Measurements from ENCODE around the gene PMIS2. TPM values are rescaled to one million over a fixed set of nuclear protein-coding genes. Genes with fewer than 3 reads are reported as not detected.

PMIS2 gene
- total RNA-seq, 1 experiment from 2014 or later = not detected

GRCh38 chr19:35582760-35583159 lies 3.2 kb upstream of the PMIS2 start:
- Histone ChIP-seq H3K4me3 (ENCODE audit: low read depth, low read length) (no peak overlapping the region), H3K27me3 (replicated peaks; ENCODE audit: control insufficient read depth, insufficient read depth, low read length) (no peaks in the 10 kb centered on the region), H3K36me3 (ENCODE audit: control insufficient read depth, insufficient read depth, low read length) (no peaks in the 10 kb centered on the region), H3K4me1 (no peaks in the 10 kb centered on the region), H3K9me3 (peaks cover 11% of the 10 kb centered on the region)
- no peak overlapping the region for H3K27ac Mint-ChIP-seq (ENCODE audit: unreplicated experiment)
- H3K27me3 Mint-ChIP-seq (ENCODE audit: insufficient read depth, unreplicated experiment) = peaks cover 12% of the 10 kb centered on the region
- POLR2A ChIA-PET = no interaction called here
- H3K4me3 Mint-ChIP-seq (ENCODE audit: unreplicated experiment) = no peak overlapping the region
- no peaks in the 10 kb centered on the region for H3K4me1 Mint-ChIP-seq (ENCODE audit: low read depth, unreplicated experiment)
- no peaks in the 10 kb centered on the region for H3K9me3 Mint-ChIP-seq (ENCODE audit: unreplicated experiment)
- intact Hi-C loops (cut with micrococcal nuclease; ENCODE audit: unreplicated experiment) = no loop called here
- CTCF ChIA-PET = interaction anchor here (0.7 kb wide), 1 partner anchor 165 kb away, joined by 5 read pairs; the partner anchor contains the start of gene LIN37
- no peak for TF ChIP-seq CTCF (IDR thresholded peaks at IDR 0.05; ENCODE audit: insufficient read depth in 1 of 2, low read depth in 1 of 2, low read length in 1 of 2, severe bottlenecking in 1 of 2, unreplicated experiment in 1 of 2)
- no peaks in the 10 kb centered on the region for H3K36me3 Mint-ChIP-seq (ENCODE audit: insufficient read depth, unreplicated experiment)
- no peak for DNase-seq
- no TSS peak for BruUV-seq (replicated peaks)

- H3K27me3 Mint-ChIP-seq (ENCODE audit: insufficient read depth, unreplicated experiment) = peaks cover 12% of the 10 kb centered on the region
- intact Hi-C loops (cut with micrococcal nuclease; ENCODE audit: unreplicated experiment) = no loop called here
- H3K9me3 Mint-ChIP-seq (ENCODE audit: unreplicated experiment) = no peaks in the 10 kb centered on the region
- Histone ChIP-seq H3K4me3 (ENCODE audit: low read depth, low read length) (no peak overlapping the region), H3K27me3 (replicated peaks; ENCODE audit: control insufficient read depth, insufficient read depth, low read length) (no peaks in the 10 kb centered on the region), H3K4me1 (no peaks in the 10 kb centered on the region), H3K36me3 (ENCODE audit: control insufficient read depth, insufficient read depth, low read length) (no peaks in the 10 kb centered on the region), H3K9me3 (peaks cover 3% of the 10 kb centered on the region; the same call in 1 of the 2 replicates)
- TF ChIP-seq CTCF (IDR thresholded peaks at IDR 0.05; ENCODE audit: insufficient read depth in 1 of 2, low read depth in 1 of 2, low read length in 1 of 2, severe bottlenecking in 1 of 2, unreplicated experiment in 1 of 2) = no peak
- DNase-seq = no peak
- CTCF ChIA-PET = no interaction called here
- no peak overlapping the region for H3K27ac Mint-ChIP-seq (ENCODE audit: unreplicated experiment)
- no peaks in the 10 kb centered on the region for H3K36me3 Mint-ChIP-seq (ENCODE audit: insufficient read depth, unreplicated experiment)
- H3K4me3 Mint-ChIP-seq (ENCODE audit: unreplicated experiment) = no peak overlapping the region
- H3K4me1 Mint-ChIP-seq (ENCODE audit: low read depth, unreplicated experiment) = no peaks in the 10 kb centered on the region
- no TSS peak for BruUV-seq (replicated peaks)
- POLR2A ChIA-PET = no interaction called here
These were observed 1.3 kb downstream of the PMIS2 start for GRCh38 chr19:35587321-35587720.

GRCh38 chr19:35590875-35591274 lies 4.9 kb downstream of the PMIS2 start:
- no peaks in the 10 kb centered on the region for H3K4me1 ChIP-seq
- H3K36me3 ChIP-seq (ENCODE audit: control insufficient read depth, insufficient read depth, low read length) = no peaks in the 10 kb centered on the region
- Mint-ChIP-seq H3K4me1 (ENCODE audit: low read depth, unreplicated experiment) (no peaks in the 10 kb centered on the region), H3K9me3 (ENCODE audit: unreplicated experiment) (no peaks in the 10 kb centered on the region), H3K27ac (ENCODE audit: unreplicated experiment) (no peak overlapping the region), H3K4me3 (ENCODE audit: unreplicated experiment) (no peak overlapping the region), H3K36me3 (ENCODE audit: insufficient read depth, unreplicated experiment) (no peaks in the 10 kb centered on the region), H3K27me3 (ENCODE audit: insufficient read depth, unreplicated experiment) (peaks cover 2% of the 10 kb centered on the region)
- H3K9me3 ChIP-seq = peaks cover under 1% of the 10 kb centered on the region; the same call in 1 of the 2 replicates
- no peak for TF ChIP-seq CTCF (IDR thresholded peaks at IDR 0.05; ENCODE audit: insufficient read depth in 1 of 2, low read depth in 1 of 2, low read length in 1 of 2, severe bottlenecking in 1 of 2, unreplicated experiment in 1 of 2)
- BruUV-seq (replicated peaks) = no TSS peak
- ChIA-PET CTCF (no interaction called here), POLR2A (no interaction called here)
- H3K27me3 ChIP-seq (replicated peaks; ENCODE audit: control insufficient read depth, insufficient read depth, low read length) = no peaks in the 10 kb centered on the region
- intact Hi-C loops (cut with micrococcal nuclease; ENCODE audit: unreplicated experiment) = no loop called here
- no peak for DNase-seq
- no peak overlapping the region for H3K4me3 ChIP-seq (ENCODE audit: low read depth, low read length)
